ENCODE measurements around the gene TNIP2. TPM values are rescaled to one million over a fixed set of nuclear protein-coding genes. Genes with fewer than 3 reads are reported as not detected.

Gene TNIP2
- total and polyA plus RNA-seq, 12 donors = 12.6 to 33.7 (median 18.4) TPM

- peak in 3 of 8 donors; percentile 1 to 16 (median 2) for ATAC-seq
- intact Hi-C loops (cut with DNase I) = loop anchor here in 5 of 10 donors (5.0 to 10.0 kb wide), 5 partner anchors 180 to 290 kb away; partner anchors contain the start of genes GRK4 (in 1 of the 5) and NOP14 (in 1 of the 5)
These were observed 1.0 kb downstream of the TNIP2 start for GRCh38 chr4:2754848-2755819.

GRCh38 chr4:2753436-2753835 is 2.7 kb downstream of the TNIP2 start:
- Histone ChIP-seq H3K36me3 (peaks cover 0 to 21% (median 0%) of the 10 kb centered on the region in 9 donors), H3K27ac (peak overlapping the region in 3 of 10 donors; percentile 3 to 40 (median 23)), H3K4me3 (no peak overlapping the region), H3K27me3 (no peaks in the 10 kb centered on the region), H3K9me3 (no peaks in the 10 kb centered on the region), H3K4me1 (peaks cover 2 to 47% (median 22%) of the 10 kb centered on the region in 9 donors)
- ATAC-seq (no peak), DNase-seq (no peak)
- intact Hi-C loops (cut with DNase I) = loop anchor here in 3 of 10 donors (10.0 kb wide), 3 partner anchors 181 to 291 kb away; no protein-coding TSS in a partner anchor
- TF ChIP-seq, protein P1, sequence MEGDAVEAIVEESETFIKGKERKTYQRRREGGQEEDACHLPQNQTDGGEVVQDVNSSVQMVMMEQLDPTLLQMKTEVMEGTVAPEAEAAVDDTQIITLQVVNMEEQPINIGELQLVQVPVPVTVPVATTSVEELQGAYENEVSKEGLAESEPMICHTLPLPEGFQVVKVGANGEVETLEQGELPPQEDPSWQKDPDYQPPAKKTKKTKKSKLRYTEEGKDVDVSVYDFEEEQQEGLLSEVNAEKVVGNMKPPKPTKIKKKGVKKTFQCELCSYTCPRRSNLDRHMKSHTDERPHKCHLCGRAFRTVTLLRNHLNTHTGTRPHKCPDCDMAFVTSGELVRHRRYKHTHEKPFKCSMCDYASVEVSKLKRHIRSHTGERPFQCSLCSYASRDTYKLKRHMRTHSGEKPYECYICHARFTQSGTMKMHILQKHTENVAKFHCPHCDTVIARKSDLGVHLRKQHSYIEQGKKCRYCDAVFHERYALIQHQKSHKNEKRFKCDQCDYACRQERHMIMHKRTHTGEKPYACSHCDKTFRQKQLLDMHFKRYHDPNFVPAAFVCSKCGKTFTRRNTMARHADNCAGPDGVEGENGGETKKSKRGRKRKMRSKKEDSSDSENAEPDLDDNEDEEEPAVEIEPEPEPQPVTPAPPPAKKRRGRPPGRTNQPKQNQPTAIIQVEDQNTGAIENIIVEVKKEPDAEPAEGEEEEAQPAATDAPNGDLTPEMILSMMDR (IDR thresholded peaks at IDR 0.05) = no peak
- 67 to 70% methylated on average over 4 of the region's 4 CpGs for WGBS, 2 donors

More at GRCh38 chr4:2754848-2755819, 1.0 kb downstream of the TNIP2 start:
- Histone ChIP-seq H3K36me3 (peaks cover 0 to 17% (median 0%) of the 10 kb centered on the region in 9 donors), H3K4me1 (peaks cover 2 to 44% (median 22%) of the 10 kb centered on the region in 9 donors), H3K9me3 (no peaks in the 10 kb centered on the region), H3K4me3 (peak overlapping the region; percentile 72 to 99 (median 88)), H3K27me3 (no peaks in the 10 kb centered on the region), H3K27ac (peak overlapping the region in 9 of 10 donors; percentile 76 to 98 (median 91))
- TF ChIP-seq, protein P1 (IDR thresholded peaks at IDR 0.05) = no peak
- 61% methylated on average over 23 of the region's 23 CpGs for WGBS, 2 donors
- DNase-seq = no peak

DNA sequence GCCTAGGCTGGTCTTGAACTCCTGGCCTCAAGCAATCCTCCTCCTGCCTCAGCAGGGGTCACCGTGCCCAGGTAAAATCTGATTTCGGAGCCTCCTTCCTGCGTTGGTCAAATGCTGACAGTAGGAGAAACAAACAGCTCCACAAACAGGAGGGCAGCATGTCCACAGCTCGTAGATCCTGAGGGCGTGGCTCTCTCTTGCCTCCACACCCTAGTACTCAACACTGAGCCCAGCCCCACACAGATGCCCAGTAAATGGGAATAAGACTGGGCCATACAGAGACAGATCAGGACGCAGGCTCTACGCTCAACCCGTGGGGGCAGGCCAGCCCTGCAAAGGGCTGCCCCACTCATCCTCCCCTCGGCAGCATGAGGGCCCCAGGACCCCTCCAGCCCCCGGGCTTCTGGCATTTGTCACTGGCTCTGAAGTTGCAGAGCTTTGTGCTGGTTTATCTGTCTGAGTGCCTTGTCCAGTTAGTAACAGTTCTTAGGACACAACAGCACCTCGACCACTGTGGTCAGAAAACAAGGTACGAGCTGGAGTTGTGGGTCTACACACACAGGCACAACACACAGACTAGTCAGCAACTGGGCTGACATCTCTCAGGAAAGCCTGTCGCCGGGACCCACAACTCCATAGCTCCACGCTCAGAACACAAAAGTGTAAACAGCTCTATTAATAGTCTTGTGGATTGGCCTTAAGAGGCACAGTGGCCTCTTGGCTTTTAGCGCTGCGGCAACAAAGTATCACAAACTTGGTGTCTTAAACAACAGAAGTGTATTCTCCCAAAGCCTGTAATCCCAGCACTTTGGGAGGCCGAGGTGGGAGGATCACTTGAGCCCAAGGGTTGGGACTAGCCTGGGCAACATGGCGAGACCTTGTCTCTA is 5.2 kb downstream of the TNIP2 start:
- H3K27me3 ChIP-seq = no peaks in the 10 kb centered on the region
- no peak for DNase-seq
- peak in 5 of 8 donors; percentile 5 to 61 (median 30) for ATAC-seq

More for the DNA sequence above, 5.2 kb downstream of the TNIP2 start:
- Histone ChIP-seq H3K27ac (peak overlapping the region in 6 of 10 donors; percentile 14 to 62 (median 42)), H3K36me3 (peaks cover 0 to 38% (median 14%) of the 10 kb centered on the region in 9 donors), H3K9me3 (no peaks in the 10 kb centered on the region), H3K4me1 (peaks cover 2 to 55% (median 33%) of the 10 kb centered on the region in 9 donors), H3K4me3 (no peak overlapping the region)
- 55 to 60% methylated on average over 19 of the region's 19 CpGs for WGBS, 2 donors
- intact Hi-C loops (cut with DNase I) = loop anchor here in 3 of 10 donors (10.0 kb wide), 3 partner anchors 184 to 294 kb away; no protein-coding TSS in a partner anchor
- TF ChIP-seq, protein P1 (IDR thresholded peaks at IDR 0.05) = no peak
